Glutamatergic neuron (in vitro differentiated cells): Measurements from ENCODE around the gene SLC26A3. TPM values are rescaled to one million over a fixed set of nuclear protein-coding genes. Genes with fewer than 3 reads are reported as not detected.
"Not testable (repeated sequence)": the region's sequence is repeated elsewhere in the genome, so short reads cannot be mapped to it uniquely, and the experiment has no call there.

Experiments
- DNase-seq: peaks from one replicate; pipeline ENCODE4 v3.0.0; 2022
- H3K27ac Mint-ChIP-seq: one replicate; pipeline ENCODE4 v1.8.0; 2020; ENCODE audit warnings: mild to moderate bottlenecking, mixed read lengths, inconsistent platforms; ENCODE audit not compliant: unreplicated experiment
- H3K27me3 Mint-ChIP-seq: one replicate; pipeline ENCODE4 v1.8.0; 2020; ENCODE audit warnings: mild to moderate bottlenecking, moderate library complexity, mixed read lengths, inconsistent platforms; ENCODE audit not compliant: unreplicated experiment
- H3K36me3 Mint-ChIP-seq: one replicate; pipeline ENCODE4 v1.8.0; 2020; ENCODE audit warnings: mild to moderate bottlenecking, mixed read lengths, inconsistent platforms; ENCODE audit not compliant: unreplicated experiment
- H3K4me1 Mint-ChIP-seq: one replicate; pipeline ENCODE4 v1.8.0; 2020; ENCODE audit warnings: mild to moderate bottlenecking, low read depth, mixed read lengths, inconsistent platforms; ENCODE audit not compliant: unreplicated experiment
- H3K4me3 Mint-ChIP-seq: one replicate; pipeline ENCODE4 v1.8.0; 2020; ENCODE audit warnings: mild to moderate bottlenecking, mixed read lengths, inconsistent platforms; ENCODE audit not compliant: unreplicated experiment
- H3K9me3 Mint-ChIP-seq: one replicate; pipeline ENCODE4 v1.8.0; 2020; ENCODE audit warnings: mild to moderate bottlenecking, moderate library complexity, mixed read lengths, inconsistent platforms; ENCODE audit not compliant: unreplicated experiment
- long read RNA-seq: library from polyadenylated mRNA; unstranded; transcript quantifications from one replicate; pipeline ENCODE4 v2.0.0, GENCODE V29; 2020; ENCODE audit not compliant: unreplicated experiment
- total RNA-seq: library from RNA; stranded (reverse); fragmentation: NEBNext Ultra II Directional; extraction: Animal tissue kit (Norgen Biotek cat#: 25700); gene quantifications from one replicate; pipeline ENCODE4 v1.2.1, GENCODE V29; 2021; ENCODE audit not compliant: unreplicated experiment
- TF ChIP-seq, protein P1 (sequence below): fragments of 200-600 bp; sonication (generic); IDR thresholded peaks from one replicate; pipeline ENCODE4 v1.5.0; 2021; ENCODE audit not compliant: partially characterized antibody, unreplicated experiment

The SLC26A3 gene
- total RNA-seq, result not detected
- long read RNA-seq, result 0 reads

DNA sequence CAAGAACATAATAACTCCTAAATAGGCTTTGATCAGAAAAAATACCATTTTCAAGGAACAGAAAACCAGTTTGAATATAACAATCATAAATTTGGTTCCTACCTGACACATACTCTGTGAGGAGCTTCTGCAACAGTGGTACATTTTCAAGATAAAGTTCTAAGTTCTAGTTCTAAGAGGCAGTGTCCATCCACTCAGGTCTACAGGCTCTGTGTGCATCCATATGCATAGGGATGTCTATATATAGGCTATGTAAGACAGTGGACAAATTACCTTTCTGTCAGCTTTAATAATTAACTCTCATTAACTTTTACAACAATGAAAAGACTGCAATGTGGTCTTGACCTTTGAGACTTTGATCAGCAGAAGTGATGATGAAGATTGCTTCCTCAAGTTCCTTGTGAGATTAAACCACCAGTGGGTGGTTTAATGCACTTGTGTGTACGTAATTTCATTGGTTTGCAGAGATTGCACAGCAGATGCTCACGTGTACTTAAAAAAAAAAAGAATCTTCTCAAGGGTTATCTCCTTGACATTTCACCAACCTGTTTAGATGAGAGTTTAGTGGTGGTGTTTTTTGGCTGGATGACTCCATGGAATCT, at the start of gene SLC26A3:
SLC26A3 (minus strand) TSS at position 215 of the 602 bp plus-strand sequence. CDS start 8,714 bp downstream, outside the sequence.
- DNase-seq, result no peak
- Mint-ChIP-seq H3K9me3 (no peaks in the 10 kb centered on the region), H3K36me3 (no peaks in the 10 kb centered on the region), H3K27me3 (peaks cover 1% of the 10 kb centered on the region), H3K27ac (no peak within 1 kb of the TSS), H3K4me1 (no peaks in the 10 kb centered on the region), H3K4me3 (no peak within 1 kb of the TSS)
- TF ChIP-seq, protein P1, sequence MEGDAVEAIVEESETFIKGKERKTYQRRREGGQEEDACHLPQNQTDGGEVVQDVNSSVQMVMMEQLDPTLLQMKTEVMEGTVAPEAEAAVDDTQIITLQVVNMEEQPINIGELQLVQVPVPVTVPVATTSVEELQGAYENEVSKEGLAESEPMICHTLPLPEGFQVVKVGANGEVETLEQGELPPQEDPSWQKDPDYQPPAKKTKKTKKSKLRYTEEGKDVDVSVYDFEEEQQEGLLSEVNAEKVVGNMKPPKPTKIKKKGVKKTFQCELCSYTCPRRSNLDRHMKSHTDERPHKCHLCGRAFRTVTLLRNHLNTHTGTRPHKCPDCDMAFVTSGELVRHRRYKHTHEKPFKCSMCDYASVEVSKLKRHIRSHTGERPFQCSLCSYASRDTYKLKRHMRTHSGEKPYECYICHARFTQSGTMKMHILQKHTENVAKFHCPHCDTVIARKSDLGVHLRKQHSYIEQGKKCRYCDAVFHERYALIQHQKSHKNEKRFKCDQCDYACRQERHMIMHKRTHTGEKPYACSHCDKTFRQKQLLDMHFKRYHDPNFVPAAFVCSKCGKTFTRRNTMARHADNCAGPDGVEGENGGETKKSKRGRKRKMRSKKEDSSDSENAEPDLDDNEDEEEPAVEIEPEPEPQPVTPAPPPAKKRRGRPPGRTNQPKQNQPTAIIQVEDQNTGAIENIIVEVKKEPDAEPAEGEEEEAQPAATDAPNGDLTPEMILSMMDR, result no peak

DNA sequence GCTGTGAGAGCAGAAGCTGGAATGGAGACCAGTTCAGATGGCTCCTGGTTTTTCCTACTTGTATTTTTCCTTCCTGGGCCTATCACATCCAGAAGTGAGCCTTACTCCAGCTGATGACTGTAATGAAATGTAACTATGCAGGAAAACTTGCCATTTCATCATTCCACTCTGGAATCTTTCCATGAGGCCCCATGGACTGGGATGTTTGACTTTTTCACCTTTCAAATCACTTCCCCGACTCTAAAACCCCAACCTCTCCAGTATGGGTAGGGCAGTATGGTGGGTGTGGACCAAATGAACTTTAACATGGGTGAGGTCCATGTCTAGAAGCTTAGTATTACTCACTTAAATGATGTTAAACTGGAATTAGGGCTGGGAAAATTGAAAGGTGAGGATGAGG, 47.6 kb upstream of the SLC26A3 start:
- no peaks in the 10 kb centered on the region for H3K36me3 Mint-ChIP-seq
- no peak for DNase-seq
- peaks cover 2% of the 10 kb centered on the region for H3K27me3 Mint-ChIP-seq
- no peak overlapping the region for H3K4me3 Mint-ChIP-seq
- H3K4me1 Mint-ChIP-seq, result peaks cover 1% of the 10 kb centered on the region
- H3K9me3 Mint-ChIP-seq, result no peaks in the 10 kb centered on the region
- TF ChIP-seq, protein P1, result no peak
- H3K27ac Mint-ChIP-seq, result no peak overlapping the region

DNA sequence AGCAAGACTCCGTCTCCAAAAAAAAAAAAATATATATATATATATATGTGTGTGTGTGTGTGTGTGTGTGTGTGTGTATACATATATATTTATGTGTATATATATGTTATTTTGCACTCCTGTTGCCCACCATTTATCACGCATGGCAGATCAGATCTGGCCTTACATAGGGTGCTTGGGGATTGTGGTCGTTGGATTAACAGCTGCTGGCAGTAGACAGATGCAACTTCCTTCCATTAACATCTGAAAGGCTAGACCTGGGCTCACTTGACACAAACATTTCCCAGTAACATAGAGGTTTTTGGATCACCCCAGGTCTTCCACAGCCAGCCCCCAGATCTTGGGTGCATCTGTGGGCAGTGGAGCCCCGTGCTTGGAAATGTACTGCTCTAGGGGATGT, 47.2 kb upstream of the SLC26A3 start:
- peaks cover 2% of the 10 kb centered on the region for H3K27me3 Mint-ChIP-seq
- H3K36me3 Mint-ChIP-seq, result no peaks in the 10 kb centered on the region

DNA sequence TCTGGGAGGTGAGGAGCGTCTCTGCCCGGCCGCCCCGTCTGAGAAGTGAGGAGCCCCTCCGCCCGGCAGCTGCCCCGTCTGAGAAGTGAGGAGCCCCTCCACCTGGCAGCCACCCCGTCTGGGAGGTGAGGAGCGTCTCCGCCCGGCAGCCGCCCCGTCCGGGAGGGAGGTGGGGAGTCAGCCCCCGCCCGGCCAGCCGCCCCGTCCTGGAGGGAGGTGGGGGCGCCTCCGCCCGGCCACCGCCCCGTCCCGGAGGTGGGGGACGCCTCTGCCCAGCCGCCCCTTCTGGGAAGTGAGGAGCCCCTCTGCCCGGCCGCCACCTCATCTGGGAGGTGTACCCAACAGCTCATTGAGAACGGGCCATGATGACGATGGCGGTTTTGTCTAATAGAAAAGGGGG, 45.2 kb upstream of the SLC26A3 start:
- not testable (repeated sequence) for H3K36me3 Mint-ChIP-seq, H3K4me1 Mint-ChIP-seq, DNase-seq, H3K4me3 Mint-ChIP-seq, H3K27ac Mint-ChIP-seq, H3K27me3 Mint-ChIP-seq, H3K9me3 Mint-ChIP-seq

More for the DNA sequence above, 47.2 kb upstream of the SLC26A3 start:
- H3K27ac Mint-ChIP-seq, result no peak overlapping the region
- TF ChIP-seq, protein P1, result no peak
- no peak for DNase-seq
- H3K4me1 Mint-ChIP-seq, result peaks cover 1% of the 10 kb centered on the region
- H3K9me3 Mint-ChIP-seq, result no peaks in the 10 kb centered on the region
- H3K4me3 Mint-ChIP-seq, result no peak overlapping the region

DNA sequence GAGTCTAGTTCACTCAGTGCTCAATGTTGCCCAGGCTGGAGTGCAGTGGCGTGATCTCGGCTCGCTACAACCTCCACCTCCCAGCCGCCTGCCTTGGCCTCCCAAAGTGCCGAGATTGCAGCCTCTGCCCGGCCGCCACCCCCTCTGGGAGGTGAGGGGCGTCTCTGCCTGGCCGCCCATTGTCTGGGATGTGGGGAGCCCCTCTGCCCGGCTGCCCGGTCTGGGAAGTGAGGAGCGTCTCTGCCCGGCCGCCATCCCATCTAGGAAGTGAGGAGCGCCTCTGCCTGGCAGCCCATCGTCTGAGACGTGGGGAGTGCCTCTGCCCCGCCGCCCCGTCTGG, 44.8 kb upstream of the SLC26A3 start:
- not testable (repeated sequence) for H3K27ac Mint-ChIP-seq, H3K27me3 Mint-ChIP-seq, DNase-seq, H3K36me3 Mint-ChIP-seq, H3K4me1 Mint-ChIP-seq, H3K4me3 Mint-ChIP-seq, H3K9me3 Mint-ChIP-seq

DNA sequence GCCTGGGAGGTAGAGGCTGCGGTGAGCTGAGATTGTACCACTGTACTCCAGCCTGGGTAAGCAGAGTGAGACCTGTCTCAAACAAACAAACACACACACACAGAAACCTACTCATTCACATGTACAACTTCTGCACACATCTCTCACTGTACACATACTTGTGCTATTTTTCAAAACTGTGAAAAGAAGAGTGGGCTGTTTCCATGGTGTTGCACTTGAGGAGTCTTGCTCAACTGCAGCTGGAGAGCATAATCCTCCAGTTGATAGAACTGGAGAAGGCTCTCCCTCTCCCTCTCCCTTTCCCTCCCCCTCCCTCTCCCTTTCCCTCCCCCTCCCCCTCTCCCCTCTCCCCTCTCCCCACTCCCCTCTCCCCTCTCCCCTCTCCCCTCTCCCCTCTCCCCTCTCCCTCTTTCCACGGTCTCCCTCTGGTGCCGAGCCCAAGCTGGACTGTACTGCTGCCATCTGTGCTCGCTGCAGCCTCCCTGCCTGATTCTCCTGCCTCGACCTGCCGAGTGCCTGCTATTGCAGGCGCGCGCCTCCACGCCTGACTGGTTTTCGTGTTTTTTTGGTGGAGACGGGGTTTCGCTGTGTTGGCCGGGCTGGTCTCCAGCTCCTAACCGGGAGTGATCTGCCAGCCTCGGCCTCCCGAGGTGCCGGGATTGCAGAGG, 44.3 kb upstream of the SLC26A3 start:
- Mint-ChIP-seq H3K27ac (no peak overlapping the region), H3K4me3 (no peak overlapping the region), H3K36me3 (no peaks in the 10 kb centered on the region), H3K4me1 (peaks cover 1% of the 10 kb centered on the region), H3K9me3 (no peaks in the 10 kb centered on the region), H3K27me3 (no peaks in the 10 kb centered on the region)
- TF ChIP-seq, protein P1, result no peak
- no peak for DNase-seq
